CMK (cell line): ENCODE data around the gene ETV3.

ENCODE experiments used
- DNase-seq: peaks from one replicate; pipeline ENCODE4 v3.0.0-alpha.2; 2010; ENCODE audit warnings: low read depth

ETV3 gene

GRCh38 chr1:157139052-157139715 lies 989 bp upstream of the ETV3 start:
- no peak for DNase-seq

GRCh38 chr1:157137408-157138219 lies 581 bp downstream of the ETV3 start:
- DNase-seq = no peak

GRCh38 chr1:157137046-157137407 lies 1.2 kb downstream of the ETV3 start:
- no peak for DNase-seq

- DNase-seq = no peak
Observed at GRCh38 chr1:157136133-157136532, 2.1 kb downstream of the ETV3 start.

- no peak for DNase-seq
Observed at GRCh38 chr1:157135646-157136045, 2.5 kb downstream of the ETV3 start.

GRCh38 chr1:157135070-157135469 lies 3.1 kb downstream of the ETV3 start:
- no peak for DNase-seq

GRCh38 chr1:157134442-157134841 lies 3.8 kb downstream of the ETV3 start:
- no peak for DNase-seq

- no peak for DNase-seq
Observed at GRCh38 chr1:157133426-157133825, 4.8 kb downstream of the ETV3 start.

GRCh38 chr1:157132616-157133167 lies 5.5 kb downstream of the ETV3 start:
- no peak for DNase-seq

- no peak for DNase-seq
Observed at GRCh38 chr1:157132111-157132510, 6.1 kb downstream of the ETV3 start.

- no peak for DNase-seq
Observed at GRCh38 chr1:157131281-157131680, 6.9 kb downstream of the ETV3 start.

GRCh38 chr1:157124855-157125254 lies 13.3 kb downstream of the ETV3 start:
- no peak for DNase-seq

- DNase-seq = no peak
Observed at GRCh38 chr1:157119448-157119847, 18.7 kb downstream of the ETV3 start.

- no peak for DNase-seq
Observed at GRCh38 chr1:157119008-157119407, 19.2 kb downstream of the ETV3 start.

GRCh38 chr1:157117527-157118057 lies 20.6 kb downstream of the ETV3 start:
- DNase-seq = no peak

- DNase-seq = no peak
Observed at GRCh38 chr1:157116737-157117103, 21.5 kb downstream of the ETV3 start.

- no peak for DNase-seq
Observed at GRCh38 chr1:157115851-157116736, 22.1 kb downstream of the ETV3 start.

GRCh38 chr1:157115429-157115838 lies 22.8 kb downstream of the ETV3 start:
- DNase-seq = no peak

- DNase-seq = no peak
Observed at GRCh38 chr1:157114183-157115121, 23.7 kb downstream of the ETV3 start.

GRCh38 chr1:157113631-157114030 lies 24.6 kb downstream of the ETV3 start:
- no peak for DNase-seq

GRCh38 chr1:157113106-157113505 lies 25.1 kb downstream of the ETV3 start:
- DNase-seq = no peak
